ENCODE results near the gene KRT81. TPM values are rescaled to one million over a fixed set of nuclear protein-coding genes. Genes with fewer than 3 reads are reported as not detected.

The KRT81 gene
- not detected for total RNA-seq

DNA sequence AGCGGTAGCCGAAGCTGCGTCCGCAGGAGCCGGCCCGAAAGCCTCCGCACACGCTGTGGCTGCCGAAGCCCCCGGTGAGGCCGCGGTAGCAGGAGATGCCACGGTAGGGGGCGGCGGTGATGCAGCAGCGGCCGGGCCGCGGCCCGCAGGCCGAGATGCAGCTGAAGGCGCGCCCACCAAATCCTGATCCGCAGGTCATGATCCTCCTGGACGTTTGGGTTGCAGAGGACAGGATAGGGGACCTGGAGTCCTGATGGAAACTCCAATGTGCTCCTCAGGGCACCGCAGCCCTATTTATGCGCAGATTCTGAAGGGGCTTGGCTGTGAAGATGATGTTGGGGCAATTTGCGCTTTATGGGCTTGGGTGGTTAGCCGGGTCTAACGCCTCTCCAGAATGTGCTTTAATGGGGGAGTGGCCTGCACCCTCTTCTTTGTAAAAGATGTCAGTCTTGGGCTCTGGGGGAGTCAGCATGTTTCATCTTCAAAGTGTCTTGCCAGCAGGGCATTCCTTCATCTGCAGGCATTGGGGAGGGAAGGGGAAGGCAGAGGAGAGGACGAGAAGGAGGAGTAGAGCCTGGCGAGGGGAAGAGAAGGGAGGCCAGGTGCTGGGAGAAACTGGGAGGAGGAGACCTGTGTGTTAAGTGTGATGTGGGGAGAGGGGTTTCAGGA, at the start of gene KRT81:
Gene KRT81, minus strand, starts transcription at position 268 of the 669 bp plus-strand sequence. Its CDS starts 69 bp downstream, at position 199.
- H3K9me3 ChIP-seq: no peaks in the 10 kb centered on the region
- no peaks in the 10 kb centered on the region for H3K36me3 ChIP-seq
- no peaks in the 10 kb centered on the region for H3K4me1 ChIP-seq
- intact Hi-C loops (cut with DNase I; ENCODE audit: low total_unique reads): no loop called here
- TF ChIP-seq, protein P1, sequence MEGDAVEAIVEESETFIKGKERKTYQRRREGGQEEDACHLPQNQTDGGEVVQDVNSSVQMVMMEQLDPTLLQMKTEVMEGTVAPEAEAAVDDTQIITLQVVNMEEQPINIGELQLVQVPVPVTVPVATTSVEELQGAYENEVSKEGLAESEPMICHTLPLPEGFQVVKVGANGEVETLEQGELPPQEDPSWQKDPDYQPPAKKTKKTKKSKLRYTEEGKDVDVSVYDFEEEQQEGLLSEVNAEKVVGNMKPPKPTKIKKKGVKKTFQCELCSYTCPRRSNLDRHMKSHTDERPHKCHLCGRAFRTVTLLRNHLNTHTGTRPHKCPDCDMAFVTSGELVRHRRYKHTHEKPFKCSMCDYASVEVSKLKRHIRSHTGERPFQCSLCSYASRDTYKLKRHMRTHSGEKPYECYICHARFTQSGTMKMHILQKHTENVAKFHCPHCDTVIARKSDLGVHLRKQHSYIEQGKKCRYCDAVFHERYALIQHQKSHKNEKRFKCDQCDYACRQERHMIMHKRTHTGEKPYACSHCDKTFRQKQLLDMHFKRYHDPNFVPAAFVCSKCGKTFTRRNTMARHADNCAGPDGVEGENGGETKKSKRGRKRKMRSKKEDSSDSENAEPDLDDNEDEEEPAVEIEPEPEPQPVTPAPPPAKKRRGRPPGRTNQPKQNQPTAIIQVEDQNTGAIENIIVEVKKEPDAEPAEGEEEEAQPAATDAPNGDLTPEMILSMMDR (IDR thresholded peaks at IDR 0.05): no peak
- no peaks in the 10 kb centered on the region for H3K27me3 ChIP-seq
- DNase-seq: no peak
- H3K27ac ChIP-seq: no peak within 1 kb of the TSS
- no peak within 1 kb of the TSS for H3K4me3 ChIP-seq

DNA sequence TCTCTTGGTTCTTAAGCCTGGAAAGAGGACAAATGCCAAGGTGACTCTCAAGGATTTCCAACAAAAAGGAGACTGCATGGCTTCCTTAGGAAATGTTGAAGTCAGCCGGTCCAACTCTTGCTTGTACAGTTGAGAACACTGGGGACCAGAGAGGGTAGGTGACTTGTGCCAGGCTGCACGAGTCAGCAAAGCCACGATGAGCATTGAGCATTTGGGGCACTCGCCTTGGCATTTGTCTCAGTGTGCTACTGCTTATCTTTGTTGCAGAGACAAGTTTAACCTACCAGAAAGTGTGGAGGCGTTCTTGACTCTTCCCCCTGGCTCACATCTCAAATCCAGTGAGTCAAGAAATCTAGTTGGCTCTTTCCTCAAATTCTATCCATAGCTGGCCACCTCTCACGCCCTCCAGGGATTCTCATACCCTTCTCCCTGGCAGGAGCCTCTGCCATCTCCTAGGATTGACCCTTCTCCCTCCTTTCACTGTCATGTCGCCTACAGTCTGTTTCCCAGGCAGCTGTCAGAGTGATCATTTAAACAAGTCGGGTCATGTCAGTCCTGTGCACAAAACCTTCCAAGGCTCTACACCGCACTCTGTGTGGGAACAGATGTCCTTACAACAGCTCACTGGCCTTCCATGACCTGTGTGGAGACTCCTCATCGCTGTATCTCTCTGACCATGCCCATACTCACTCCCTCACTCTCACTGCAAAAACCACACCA, 47.1 kb upstream of the KRT81 start:
- Histone ChIP-seq H3K27ac (no peak overlapping the region), H3K4me3 (no peak overlapping the region), H3K27me3 (no peaks in the 10 kb centered on the region), H3K4me1 (no peaks in the 10 kb centered on the region), H3K9me3 (peaks cover 0 to 4% of the 10 kb centered on the region in 2 donors), H3K36me3 (no peaks in the 10 kb centered on the region)
- TF ChIP-seq, protein P1 (IDR thresholded peaks at IDR 0.05): no peak
- TF ChIP-seq POLR2A (IDR thresholded peaks at IDR 0.05): no peak
- no peak for DNase-seq
- intact Hi-C loops (cut with DNase I; ENCODE audit: low total_unique reads): no loop called here

DNA sequence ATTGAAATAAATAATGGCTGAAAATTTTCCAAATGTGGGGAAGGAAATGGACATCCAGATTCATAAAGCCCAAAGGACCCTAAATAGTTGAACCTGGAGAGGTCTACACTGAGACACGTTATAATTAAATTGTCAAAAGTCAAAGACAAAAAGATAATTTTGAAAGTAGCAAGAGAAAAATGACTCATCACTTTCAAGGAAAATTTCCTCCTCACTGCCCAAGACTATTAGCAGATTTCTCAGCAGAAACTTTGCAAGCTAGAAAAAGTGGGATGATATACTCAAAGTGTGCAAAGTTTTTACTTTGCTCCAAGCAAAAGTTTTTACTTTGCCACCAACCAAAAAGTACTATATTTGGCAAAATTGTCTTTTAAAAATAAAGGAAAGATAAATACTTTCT, 45.7 kb upstream of the KRT81 start:
- H3K9me3 ChIP-seq: peaks cover 0 to 4% of the 10 kb centered on the region in 2 donors
- intact Hi-C loops (cut with DNase I; ENCODE audit: low total_unique reads): no loop called here
- no peak for DNase-seq

DNA sequence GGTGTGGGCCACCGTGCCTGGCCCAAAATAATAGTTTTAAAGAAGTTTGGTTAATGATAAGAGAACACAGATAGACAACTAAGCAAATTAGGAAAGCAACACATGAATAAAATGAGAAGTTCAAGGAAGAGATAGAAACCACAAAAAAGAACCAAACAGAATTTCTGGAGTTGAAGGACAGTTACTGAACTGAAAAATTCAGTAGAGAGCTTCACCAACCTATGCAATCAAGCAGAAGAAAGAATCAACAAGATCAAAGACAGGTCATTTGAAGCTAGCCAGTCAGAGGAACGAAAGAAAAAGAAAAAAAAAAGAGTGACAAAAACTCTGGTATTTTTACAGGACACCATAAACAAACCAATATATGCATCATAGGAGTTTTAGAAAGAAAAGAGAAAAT, 45.3 kb upstream of the KRT81 start:
- Histone ChIP-seq H3K36me3 (no peaks in the 10 kb centered on the region), H3K4me1 (no peaks in the 10 kb centered on the region), H3K4me3 (no peak overlapping the region), H3K27me3 (no peaks in the 10 kb centered on the region), H3K27ac (no peak overlapping the region), H3K9me3 (peaks cover 0 to 4% of the 10 kb centered on the region in 2 donors)
- intact Hi-C loops (cut with DNase I; ENCODE audit: low total_unique reads): no loop called here
- TF ChIP-seq, protein P1 (IDR thresholded peaks at IDR 0.05): no peak
- TF ChIP-seq POLR2A (IDR thresholded peaks at IDR 0.05): no peak
- no peak for DNase-seq

More for the DNA sequence above, 45.7 kb upstream of the KRT81 start:
- no peak overlapping the region for H3K27ac ChIP-seq
- no peaks in the 10 kb centered on the region for H3K27me3 ChIP-seq
- H3K4me3 ChIP-seq: no peak overlapping the region
- H3K36me3 ChIP-seq: no peaks in the 10 kb centered on the region
- no peak for TF ChIP-seq POLR2A (IDR thresholded peaks at IDR 0.05)
- TF ChIP-seq, protein P1 (IDR thresholded peaks at IDR 0.05): no peak
- no peaks in the 10 kb centered on the region for H3K4me1 ChIP-seq

DNA sequence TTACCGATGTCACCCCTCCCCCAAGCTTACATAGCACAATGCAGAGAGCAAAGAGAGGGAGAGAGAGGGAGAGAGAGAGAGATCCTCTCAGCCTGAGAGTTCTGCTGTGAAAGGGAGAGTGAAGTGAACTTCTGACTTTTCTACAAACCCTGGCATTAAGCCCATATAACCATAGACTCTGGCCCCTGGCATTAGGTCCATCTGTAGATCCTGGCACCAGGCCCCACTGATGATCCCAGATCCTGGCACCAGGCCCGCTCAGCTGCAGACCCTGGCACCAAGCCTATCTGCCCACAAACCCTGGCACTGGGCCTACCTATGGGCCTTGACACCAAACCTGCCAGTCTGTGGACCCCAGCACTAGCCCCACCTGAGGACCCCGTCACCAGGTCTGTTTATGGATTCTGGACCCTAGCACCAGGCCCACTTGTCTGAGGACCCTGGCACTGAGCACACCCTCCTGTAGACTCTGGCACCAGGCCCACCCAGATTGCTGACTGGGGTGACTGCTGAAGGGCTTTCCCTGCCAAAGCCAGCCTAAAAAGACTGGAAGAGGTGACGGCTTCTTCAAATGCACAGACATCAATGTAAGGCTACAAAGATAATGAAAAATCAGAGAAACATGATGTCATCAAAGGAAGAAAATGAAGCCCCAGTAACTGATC, 44.4 kb upstream of the KRT81 start:
- H3K9me3 ChIP-seq: peaks cover 0 to 4% of the 10 kb centered on the region in 2 donors
- DNase-seq: no peak

More for the DNA sequence above, 44.4 kb upstream of the KRT81 start:
- TF ChIP-seq, protein P1 (IDR thresholded peaks at IDR 0.05): no peak
- TF ChIP-seq POLR2A (IDR thresholded peaks at IDR 0.05): no peak
- intact Hi-C loops (cut with DNase I; ENCODE audit: low total_unique reads): no loop called here
- H3K27ac ChIP-seq: no peak overlapping the region
- no peaks in the 10 kb centered on the region for H3K4me1 ChIP-seq
- H3K27me3 ChIP-seq: no peaks in the 10 kb centered on the region
- H3K4me3 ChIP-seq: no peak overlapping the region
- H3K36me3 ChIP-seq: no peaks in the 10 kb centered on the region
